ACC112 (cell line): ENCODE results near the gene HUWE1.

Experiments used
- H2AFZ ChIP-seq: fragments of 200-600 bp; sonication (generic); one replicate; pipeline ENCODE4 v1.6.0; 2017; ENCODE audit warnings: antibody characterized with exemption, low read length; ENCODE audit not compliant: unreplicated experiment
- H3K27ac ChIP-seq: fragments of 200-600 bp; sonication (generic); 2 replicates; pipeline ENCODE4 v1.5.1; 2014; ENCODE audit warnings: low read depth, mild to moderate bottlenecking, antibody characterized with exemption, low read length, moderate library complexity
- H3K27me3 ChIP-seq: fragments of 200-600 bp; sonication (generic); 2 replicates; pipeline ENCODE4 v1.6.1; 2014; ENCODE audit warnings: mild to moderate bottlenecking, antibody characterized with exemption, low read length, moderate library complexity, mixed read lengths; ENCODE audit not compliant: insufficient read depth
- H3K36me3 ChIP-seq: fragments of 200-600 bp; sonication (generic); 2 replicates; pipeline ENCODE4 v1.6.1; 2016; ENCODE audit warnings: mild to moderate bottlenecking, antibody characterized with exemption, low read length, moderate library complexity, mixed read lengths; ENCODE audit not compliant: insufficient read depth
- H3K4me1 ChIP-seq: fragments of 200-600 bp; sonication (generic); one replicate; pipeline ENCODE4 v1.6.1; 2016; ENCODE audit warnings: low read length, mixed read lengths; ENCODE audit not compliant: insufficient read depth, unreplicated experiment, control insufficient read depth
- H3K4me3 ChIP-seq: fragments of 200-600 bp; sonication (generic); 2 replicates; pipeline ENCODE4 v1.5.1; 2014; ENCODE audit warnings: mild to moderate bottlenecking, low read depth, low read length
- H3K79me2 ChIP-seq: fragments of 200-600 bp; sonication (generic); one replicate; pipeline ENCODE4 v1.6.0; 2016; ENCODE audit warnings: low read length; ENCODE audit not compliant: control insufficient read depth, unreplicated experiment, insufficient read depth

HUWE1 gene

GRCh38 chrX:53684415-53685192, 1.9 kb downstream of the HUWE1 start:
- Histone ChIP-seq H3K4me3 (peak overlapping the region; percentile 96), H3K79me2 (peaks cover 56% of the 10 kb centered on the region), H3K27me3 (no peaks in the 10 kb centered on the region), H2AFZ (peak overlapping the region; percentile 67), H3K36me3 (peaks cover 12% of the 10 kb centered on the region), H3K4me1 (peaks cover 21% of the 10 kb centered on the region), H3K27ac (peak overlapping the region; percentile 97)

GRCh38 chrX:53683556-53684414, 2.7 kb downstream of the HUWE1 start:
- Histone ChIP-seq H3K27ac (peak overlapping the region; percentile 97), H3K27me3 (no peaks in the 10 kb centered on the region), H3K4me3 (peak overlapping the region; percentile 96), H3K79me2 (peaks cover 64% of the 10 kb centered on the region), H3K4me1 (peaks cover 21% of the 10 kb centered on the region), H3K36me3 (peaks cover 18% of the 10 kb centered on the region), H2AFZ (no peak overlapping the region)

GRCh38 chrX:53682885-53683555, 3.5 kb downstream of the HUWE1 start:
- Histone ChIP-seq H2AFZ (no peak overlapping the region), H3K4me3 (peak overlapping the region; percentile 96), H3K27me3 (no peaks in the 10 kb centered on the region), H3K79me2 (peaks cover 71% of the 10 kb centered on the region), H3K27ac (peak overlapping the region; percentile 97), H3K4me1 (peaks cover 25% of the 10 kb centered on the region), H3K36me3 (peaks cover 19% of the 10 kb centered on the region)

GRCh38 chrX:53681661-53682060, 4.9 kb downstream of the HUWE1 start:
- Histone ChIP-seq H3K27ac (peak overlapping the region; percentile 97), H3K27me3 (no peaks in the 10 kb centered on the region), H3K4me1 (peaks cover 25% of the 10 kb centered on the region), H2AFZ (no peak overlapping the region), H3K79me2 (peaks cover 82% of the 10 kb centered on the region), H3K4me3 (peak overlapping the region; percentile 96), H3K36me3 (peaks cover 24% of the 10 kb centered on the region)

- H3K27ac ChIP-seq: no peak overlapping the region
- peaks cover 94% of the 10 kb centered on the region for H3K79me2 ChIP-seq
- H3K36me3 ChIP-seq: peaks cover 37% of the 10 kb centered on the region
- H2AFZ ChIP-seq: no peak overlapping the region
- H3K4me3 ChIP-seq: no peak overlapping the region
- peaks cover 27% of the 10 kb centered on the region for H3K4me1 ChIP-seq
- no peaks in the 10 kb centered on the region for H3K27me3 ChIP-seq
Measured at GRCh38 chrX:53678667-53679066, 7.9 kb downstream of the HUWE1 start.

- Histone ChIP-seq H3K27ac (no peak overlapping the region), H3K4me1 (peaks cover 26% of the 10 kb centered on the region), H3K36me3 (peaks cover 43% of the 10 kb centered on the region), H3K79me2 (peaks cover 93% of the 10 kb centered on the region), H3K4me3 (no peak overlapping the region), H3K27me3 (no peaks in the 10 kb centered on the region), H2AFZ (no peak overlapping the region)
Measured at GRCh38 chrX:53677286-53677685, 9.2 kb downstream of the HUWE1 start.

- Histone ChIP-seq H3K27ac (no peak overlapping the region), H3K36me3 (peaks cover 35% of the 10 kb centered on the region), H2AFZ (no peak overlapping the region)
Measured at GRCh38 chrX:53674581-53674980, 11.9 kb downstream of the HUWE1 start.

GRCh38 chrX:53669258-53669657, 17.3 kb downstream of the HUWE1 start:
- peaks cover 82% of the 10 kb centered on the region for H3K79me2 ChIP-seq
- no peaks in the 10 kb centered on the region for H3K4me1 ChIP-seq
- no peaks in the 10 kb centered on the region for H3K27me3 ChIP-seq
- H3K27ac ChIP-seq: no peak overlapping the region
- H3K36me3 ChIP-seq: peaks cover 19% of the 10 kb centered on the region
- no peak overlapping the region for H2AFZ ChIP-seq
- no peak overlapping the region for H3K4me3 ChIP-seq

More at GRCh38 chrX:53674581-53674980, 11.9 kb downstream of the HUWE1 start:
- Histone ChIP-seq H3K4me1 (peaks cover 5% of the 10 kb centered on the region), H3K4me3 (no peak overlapping the region), H3K79me2 (peaks cover 80% of the 10 kb centered on the region), H3K27me3 (no peaks in the 10 kb centered on the region)

- Histone ChIP-seq H3K27me3 (no peaks in the 10 kb centered on the region), H3K36me3 (peaks cover 8% of the 10 kb centered on the region), H3K79me2 (peaks cover 86% of the 10 kb centered on the region), H3K4me1 (no peaks in the 10 kb centered on the region), H3K27ac (no peak overlapping the region), H3K4me3 (no peak overlapping the region), H2AFZ (no peak overlapping the region)
Measured at GRCh38 chrX:53666171-53666570, 20.3 kb downstream of the HUWE1 start.

GRCh38 chrX:53660004-53660403, 26.5 kb downstream of the HUWE1 start:
- Histone ChIP-seq H2AFZ (no peak overlapping the region), H3K4me1 (no peaks in the 10 kb centered on the region), H3K79me2 (peaks cover 81% of the 10 kb centered on the region), H3K36me3 (no peaks in the 10 kb centered on the region; the same call in 1 of the 2 replicates), H3K27ac (no peak overlapping the region), H3K27me3 (no peaks in the 10 kb centered on the region), H3K4me3 (no peak overlapping the region)
